OCI-LY7 (cell line): Measurements from ENCODE around the gene CDK7.

Experiments used
- EZH2phosphoT487 ChIP-seq: fragments of 200-600 bp; sonication (generic); IDR thresholded peaks from 2 replicates; pipeline ENCODE4 v1.6.1; 2018; ENCODE audit warnings: low read depth, borderline replicate concordance, mild to moderate bottlenecking, mixed run types, antibody characterized with exemption, low read length, moderate library complexity, mixed read lengths
- TF ChIP-seq, protein P1 (sequence below): fragments of 200-600 bp; sonication (generic); conservative IDR thresholded peaks from 2 replicates; pipeline ENCODE4 v1.5.1; 2014; ENCODE audit warnings: mild to moderate bottlenecking, antibody characterized with exemption, low read length, moderate library complexity, mixed read lengths

DNA sequence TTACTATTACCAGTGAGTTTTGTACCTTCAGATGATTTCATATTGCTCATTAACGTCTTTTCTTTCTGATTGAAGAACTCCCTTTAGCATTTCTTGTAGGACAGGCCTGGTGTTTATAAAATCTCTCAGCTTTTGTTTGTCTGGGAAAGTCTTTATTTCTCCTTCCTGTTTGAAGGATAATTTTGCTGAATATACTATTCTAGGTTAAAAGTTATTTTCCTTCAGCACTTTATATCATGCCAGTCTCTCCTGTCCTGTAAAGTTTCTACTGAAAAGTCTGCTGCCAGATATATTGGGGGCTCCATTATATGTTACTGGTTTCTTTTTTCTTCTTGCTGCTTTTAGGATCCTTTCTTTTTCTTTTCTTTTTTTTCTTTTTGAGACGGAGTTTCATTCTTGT lies 13.3 kb downstream of the CDK7 start:
- TF ChIP-seq, protein P1, sequence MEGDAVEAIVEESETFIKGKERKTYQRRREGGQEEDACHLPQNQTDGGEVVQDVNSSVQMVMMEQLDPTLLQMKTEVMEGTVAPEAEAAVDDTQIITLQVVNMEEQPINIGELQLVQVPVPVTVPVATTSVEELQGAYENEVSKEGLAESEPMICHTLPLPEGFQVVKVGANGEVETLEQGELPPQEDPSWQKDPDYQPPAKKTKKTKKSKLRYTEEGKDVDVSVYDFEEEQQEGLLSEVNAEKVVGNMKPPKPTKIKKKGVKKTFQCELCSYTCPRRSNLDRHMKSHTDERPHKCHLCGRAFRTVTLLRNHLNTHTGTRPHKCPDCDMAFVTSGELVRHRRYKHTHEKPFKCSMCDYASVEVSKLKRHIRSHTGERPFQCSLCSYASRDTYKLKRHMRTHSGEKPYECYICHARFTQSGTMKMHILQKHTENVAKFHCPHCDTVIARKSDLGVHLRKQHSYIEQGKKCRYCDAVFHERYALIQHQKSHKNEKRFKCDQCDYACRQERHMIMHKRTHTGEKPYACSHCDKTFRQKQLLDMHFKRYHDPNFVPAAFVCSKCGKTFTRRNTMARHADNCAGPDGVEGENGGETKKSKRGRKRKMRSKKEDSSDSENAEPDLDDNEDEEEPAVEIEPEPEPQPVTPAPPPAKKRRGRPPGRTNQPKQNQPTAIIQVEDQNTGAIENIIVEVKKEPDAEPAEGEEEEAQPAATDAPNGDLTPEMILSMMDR: no peak
- TF ChIP-seq EZH2phosphoT487: no peak
